Loucy (cell line): ENCODE measurements around the gene MARK4.

ENCODE experiments used
- H2AFZ ChIP-seq: fragments of 200-600 bp; sonication (generic); 2 replicates; pipeline ENCODE4 v1.6.0; 2016; ENCODE audit warnings: antibody characterized with exemption, mild to moderate bottlenecking, low read length, moderate library complexity
- H3F3A ChIP-seq: fragments of 200-600 bp; 2 replicates; pipeline ENCODE4 v1.6.0; 2016; ENCODE audit warnings: antibody characterized with exemption, low read depth, mild to moderate bottlenecking
- H3K27me3 ChIP-seq: fragments of 200-600 bp; sonication (generic); 2 replicates; pipeline ENCODE4 v1.6.1; 2014; ENCODE audit warnings: low read length, mild to moderate bottlenecking; ENCODE audit not compliant: insufficient read depth, poor library complexity, severe bottlenecking
- H3K36me3 ChIP-seq: fragments of 200-600 bp; sonication (generic); 2 replicates; pipeline ENCODE4 v1.6.1; 2016; ENCODE audit warnings: low read length; ENCODE audit not compliant: insufficient read depth
- H3K4me1 ChIP-seq: fragments of 200-600 bp; sonication (generic); 2 replicates; pipeline ENCODE4 v1.5.1; 2014; ENCODE audit warnings: low read length, mild to moderate bottlenecking; ENCODE audit not compliant: insufficient read depth, poor library complexity, severe bottlenecking
- H3K4me2 ChIP-seq: fragments of 200-600 bp; sonication (generic); 2 replicates; pipeline ENCODE4 v1.6.0; 2014; ENCODE audit warnings: antibody characterized with exemption, low read length, low read depth, mild to moderate bottlenecking; ENCODE audit not compliant: poor library complexity, severe bottlenecking
- H3K4me3 ChIP-seq: fragments of 200-600 bp; sonication (generic); 2 replicates; pipeline ENCODE4 v1.5.1; 2014; ENCODE audit warnings: low read length, mild to moderate bottlenecking, mixed read lengths; ENCODE audit not compliant: poor library complexity, severe bottlenecking
- H3K79me2 ChIP-seq: fragments of 200-600 bp; sonication (generic); 2 replicates; pipeline ENCODE4 v1.6.1; 2014; ENCODE audit warnings: low read length; ENCODE audit not compliant: insufficient read depth
- H3K9ac ChIP-seq: fragments of 200-600 bp; sonication (generic); 2 replicates; pipeline ENCODE4 v1.6.0; 2014; ENCODE audit warnings: mild to moderate bottlenecking, low read depth, low read length, moderate library complexity; ENCODE audit not compliant: poor library complexity, severe bottlenecking
- H3K9me2 ChIP-seq: fragments of 200-600 bp; sonication (generic); replicated peaks from 2 replicates; pipeline ENCODE4 v1.6.1; 2016; ENCODE audit warnings: low read depth, low read length, mixed read lengths
- H3K9me3 ChIP-seq: fragments of 200-600 bp; sonication (generic); 2 replicates; pipeline ENCODE4 v1.6.1; 2014; ENCODE audit warnings: mild to moderate bottlenecking, antibody characterized with exemption, low read length, low read depth; ENCODE audit not compliant: insufficient read depth
- H4K20me1 ChIP-seq: fragments of 200-600 bp; sonication (generic); 2 replicates; pipeline ENCODE4 v1.6.0; 2014; ENCODE audit warnings: antibody characterized with exemption, low read length, mild to moderate bottlenecking; ENCODE audit not compliant: insufficient read depth, poor library complexity, severe bottlenecking
- CTCF ChIP-seq: fragments of 200-600 bp; sonication (generic); conservative IDR thresholded peaks from 2 replicates; pipeline ENCODE4 v1.5.1; 2014; ENCODE audit warnings: mild to moderate bottlenecking, antibody characterized with exemption, low read length
- EZH2phosphoT487 ChIP-seq: fragments of 200-600 bp; IDR thresholded peaks from 2 replicates; pipeline ENCODE4 v1.6.1; 2018; ENCODE audit warnings: antibody characterized with exemption, mild to moderate bottlenecking, moderate library complexity, borderline replicate concordance

The MARK4 gene

GRCh38 chr19:45249261-45250033 lies 1.6 kb upstream of the MARK4 start:
- Histone ChIP-seq H2AFZ (peak overlapping the region; percentile 70), H3F3A (no peaks in the 10 kb centered on the region), H3K36me3 (no peaks in the 10 kb centered on the region), H3K4me2 (peak overlapping the region; percentile 96), H3K27me3 (peaks cover 4% of the 10 kb centered on the region), H3K79me2 (peaks cover 32% of the 10 kb centered on the region), H4K20me1 (peaks cover 28% of the 10 kb centered on the region), H3K9ac (no peak overlapping the region), H3K4me3 (no peak overlapping the region), H3K9me2 (no peaks in the 10 kb centered on the region), H3K9me3 (no peaks in the 10 kb centered on the region), H3K4me1 (peaks cover 35% of the 10 kb centered on the region)
- no peak for TF ChIP-seq EZH2phosphoT487
- no peak for TF ChIP-seq CTCF

GRCh38 chr19:45250216-45250831 lies 747 bp upstream of the MARK4 start:
- Histone ChIP-seq H2AFZ (peak overlapping the region; percentile 98), H3K79me2 (peaks cover 39% of the 10 kb centered on the region), H3K9ac (peak overlapping the region; percentile 62), H3K9me3 (no peaks in the 10 kb centered on the region), H3K4me3 (peak overlapping the region; percentile 74), H3K4me2 (peak overlapping the region; percentile 96), H4K20me1 (peaks cover 35% of the 10 kb centered on the region), H3K36me3 (no peaks in the 10 kb centered on the region), H3K4me1 (peaks cover 41% of the 10 kb centered on the region), H3F3A (no peaks in the 10 kb centered on the region), H3K9me2 (no peaks in the 10 kb centered on the region), H3K27me3 (peaks cover 4% of the 10 kb centered on the region)
- no peak for TF ChIP-seq CTCF
- no peak for TF ChIP-seq EZH2phosphoT487

- Histone ChIP-seq H3K4me1 (peaks cover 47% of the 10 kb centered on the region), H3K9ac (peak overlapping the region; percentile 92), H2AFZ (0 out of 2 replicates have a peak overlapping the region, but pooled peaks have one; percentile 30)
These were observed 632 bp downstream of the MARK4 start for GRCh38 chr19:45251452-45252354.

More at GRCh38 chr19:45251452-45252354, 632 bp downstream of the MARK4 start:
- Histone ChIP-seq H3K27me3 (peaks cover 4% of the 10 kb centered on the region), H3K4me2 (peak overlapping the region; percentile 96), H4K20me1 (peaks cover 43% of the 10 kb centered on the region), H3K9me3 (no peaks in the 10 kb centered on the region), H3K36me3 (no peaks in the 10 kb centered on the region), H3F3A (no peaks in the 10 kb centered on the region), H3K79me2 (peaks cover 53% of the 10 kb centered on the region), H3K9me2 (no peaks in the 10 kb centered on the region), H3K4me3 (peak overlapping the region; percentile 99)
- no peak for TF ChIP-seq EZH2phosphoT487
- TF ChIP-seq CTCF = no peak
